ENCODE data around the gene HVCN1. TPM values are rescaled to one million over a fixed set of nuclear protein-coding genes. Genes with fewer than 3 reads are reported as not detected.

Gene HVCN1
- total RNA-seq, 1 donor from 2014 or later = 2.2 TPM

GRCh38 chr12:110699591-110700445 is 10.9 kb upstream of the HVCN1 start:
- no peak for DNase-seq (ENCODE audit: low read depth, low spot score)

- DNase-seq (ENCODE audit: low read depth, low spot score) = peak; percentile 71
Observed at GRCh38 chr12:110698171-110698902, 9.4 kb upstream of the HVCN1 start.

- no peak for DNase-seq (ENCODE audit: low read depth, low spot score)
Observed at GRCh38 chr12:110697236-110697635, 8.3 kb upstream of the HVCN1 start.

GRCh38 chr12:110696283-110696682 is 7.4 kb upstream of the HVCN1 start:
- no peak for DNase-seq (ENCODE audit: low read depth, low spot score)

GRCh38 chr12:110694330-110694901 is 5.5 kb upstream of the HVCN1 start:
- no peak for DNase-seq (ENCODE audit: low read depth, low spot score)

GRCh38 chr12:110693731-110694130 is 4.8 kb upstream of the HVCN1 start:
- no peak for DNase-seq (ENCODE audit: low read depth, low spot score)

GRCh38 chr12:110690127-110690430 is 1.2 kb upstream of the HVCN1 start:
- DNase-seq (ENCODE audit: low read depth, low spot score) = no peak

- DNase-seq (ENCODE audit: low read depth, low spot score) = no peak
Observed at GRCh38 chr12:110689281-110690126, 589 bp upstream of the HVCN1 start.

GRCh38 chr12:110687396-110688169 is 1.3 kb downstream of the HVCN1 start:
- DNase-seq (ENCODE audit: low read depth, low spot score) = no peak

GRCh38 chr12:110686294-110686903 is 2.5 kb downstream of the HVCN1 start:
- no peak for DNase-seq (ENCODE audit: low read depth, low spot score)

- no peak for DNase-seq (ENCODE audit: low read depth, low spot score)
Observed at GRCh38 chr12:110684312-110684836, 4.5 kb downstream of the HVCN1 start.

GRCh38 chr12:110683888-110684287 is 5.0 kb downstream of the HVCN1 start:
- no peak for DNase-seq (ENCODE audit: low read depth, low spot score)

- no peak for DNase-seq (ENCODE audit: low read depth, low spot score)
Observed at GRCh38 chr12:110680032-110680431, 8.9 kb downstream of the HVCN1 start.

GRCh38 chr12:110679201-110679600 is 9.7 kb downstream of the HVCN1 start:
- no peak for DNase-seq (ENCODE audit: low read depth, low spot score)

GRCh38 chr12:110677982-110678381 is 10.9 kb downstream of the HVCN1 start:
- DNase-seq (ENCODE audit: low read depth, low spot score) = no peak

GRCh38 chr12:110677206-110677911 is 11.6 kb downstream of the HVCN1 start:
- no peak for DNase-seq (ENCODE audit: low read depth, low spot score)

- DNase-seq (ENCODE audit: low read depth, low spot score) = no peak
Observed at GRCh38 chr12:110676171-110676570, 12.7 kb downstream of the HVCN1 start.

GRCh38 chr12:110670161-110670701 is 18.7 kb downstream of the HVCN1 start:
- no peak for DNase-seq (ENCODE audit: low read depth, low spot score)

- no peak for DNase-seq (ENCODE audit: low read depth, low spot score)
Observed at GRCh38 chr12:110669193-110669502, 19.8 kb downstream of the HVCN1 start.
